NCI-H510A treated with DMSO at 0.1 percent for 48 hours (cell line): Measurements from ENCODE around the gene ACTL6B.
A peak's percentile ranks its signal among the peaks of the same experiment; 100 is the strongest.

Experiments
- DNase-seq: peaks from one replicate; lab custom pipeline; 2025; lab: John Stamatoyannopoulos, UW

The ACTL6B gene

DNA sequence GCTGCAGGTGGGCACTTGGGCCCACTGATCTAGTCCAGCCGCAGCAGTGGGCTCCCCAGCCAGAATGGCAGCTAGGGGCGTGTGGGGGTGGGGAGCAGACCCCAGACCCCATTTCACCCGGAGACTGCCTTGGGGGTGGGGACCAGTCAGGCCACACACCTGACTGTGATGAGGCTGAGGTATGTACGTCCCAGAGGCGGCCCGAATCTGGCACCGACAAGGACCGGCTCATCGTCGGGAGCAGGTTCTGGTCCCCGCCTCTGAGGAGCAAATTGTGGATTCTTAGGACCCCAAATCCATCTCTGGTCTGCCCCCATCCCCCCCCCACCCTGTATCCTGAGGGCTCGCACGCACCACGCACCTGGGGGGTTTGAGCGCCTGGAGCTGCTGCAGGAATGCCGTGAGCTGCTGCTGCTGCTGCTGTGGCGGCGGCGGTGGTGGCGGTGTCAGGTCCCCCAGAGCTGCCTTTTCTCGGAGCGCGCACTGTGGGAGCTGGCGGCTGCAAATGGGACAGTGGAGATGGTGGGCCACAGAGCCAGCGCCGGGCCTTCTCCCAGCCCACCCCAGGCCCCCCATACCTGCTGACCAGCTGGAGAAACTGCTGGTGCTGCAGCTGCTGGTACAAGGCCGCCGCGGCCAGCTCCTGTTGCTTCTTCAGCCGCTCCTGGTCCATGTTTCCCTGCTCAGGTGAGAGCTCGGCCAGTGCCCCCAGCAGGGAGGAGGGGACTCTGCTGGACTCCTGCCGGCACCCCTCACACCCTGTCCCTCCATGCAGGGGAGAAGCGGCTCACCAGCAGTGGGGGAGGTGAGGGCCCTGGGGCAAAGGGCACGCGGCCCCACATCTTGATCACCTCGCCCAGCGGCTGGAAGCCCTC, 27.6 kb upstream of the ACTL6B start:
- no peak for DNase-seq

DNA sequence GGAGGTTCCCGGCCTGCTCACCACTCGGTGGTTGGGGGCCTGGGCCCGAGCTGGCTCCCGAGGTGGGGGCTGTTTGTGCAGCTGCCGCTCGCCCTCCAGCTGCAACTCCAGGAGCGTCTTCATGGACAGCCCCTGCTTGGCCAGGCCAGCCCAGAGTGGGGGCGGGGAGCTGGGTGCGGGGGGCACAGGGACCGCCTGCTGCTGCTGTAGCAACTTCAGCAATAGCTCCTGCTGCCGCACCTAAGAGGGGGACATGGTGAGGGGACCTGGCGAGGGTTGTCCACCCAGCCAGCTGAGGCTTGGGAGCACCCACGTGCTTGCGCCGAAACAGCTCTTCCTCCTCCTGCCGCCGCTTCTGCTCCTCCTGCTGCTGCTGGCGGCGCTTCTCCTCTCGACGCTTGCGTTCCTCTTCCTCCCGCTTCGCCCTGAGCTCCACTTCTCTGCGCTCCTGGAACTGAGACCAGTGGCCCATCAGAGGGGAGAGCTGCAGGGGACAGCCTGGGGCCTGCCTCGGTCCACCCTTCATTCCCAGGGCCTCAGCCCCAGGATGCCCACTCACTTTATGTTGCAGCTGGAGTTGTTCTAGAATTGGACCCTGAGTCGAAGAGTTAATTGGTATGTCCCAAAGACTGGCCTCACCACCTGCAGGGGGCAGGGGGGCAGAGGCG, 26.9 kb upstream of the ACTL6B start:
- DNase-seq, result no peak

DNA sequence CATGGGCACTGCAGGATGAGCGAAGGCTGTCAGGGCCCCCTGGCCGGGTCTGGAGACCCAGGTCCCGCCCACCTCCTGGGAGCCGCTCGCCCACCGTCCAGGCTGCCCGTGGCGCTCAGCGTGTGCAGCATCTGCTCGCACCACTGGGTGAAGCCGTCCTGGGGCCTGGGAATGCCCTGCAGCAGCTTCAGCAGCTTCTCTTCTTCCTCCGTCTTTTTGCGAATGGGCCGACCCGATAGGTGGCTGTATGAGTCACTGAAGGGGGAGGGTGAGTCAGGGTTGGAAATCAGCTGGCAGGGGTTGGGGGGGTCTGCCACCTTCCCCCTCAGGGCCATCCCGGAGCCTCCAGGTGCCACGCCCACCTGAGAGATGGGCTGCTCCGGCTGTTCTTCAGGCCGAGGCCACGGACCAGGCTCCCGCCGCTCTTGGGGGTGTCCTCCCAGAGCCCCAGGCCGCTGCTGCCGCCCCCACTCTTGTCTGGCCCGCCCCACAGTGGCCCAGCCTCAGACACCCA, 26.0 kb upstream of the ACTL6B start:
- no peak for DNase-seq

DNA sequence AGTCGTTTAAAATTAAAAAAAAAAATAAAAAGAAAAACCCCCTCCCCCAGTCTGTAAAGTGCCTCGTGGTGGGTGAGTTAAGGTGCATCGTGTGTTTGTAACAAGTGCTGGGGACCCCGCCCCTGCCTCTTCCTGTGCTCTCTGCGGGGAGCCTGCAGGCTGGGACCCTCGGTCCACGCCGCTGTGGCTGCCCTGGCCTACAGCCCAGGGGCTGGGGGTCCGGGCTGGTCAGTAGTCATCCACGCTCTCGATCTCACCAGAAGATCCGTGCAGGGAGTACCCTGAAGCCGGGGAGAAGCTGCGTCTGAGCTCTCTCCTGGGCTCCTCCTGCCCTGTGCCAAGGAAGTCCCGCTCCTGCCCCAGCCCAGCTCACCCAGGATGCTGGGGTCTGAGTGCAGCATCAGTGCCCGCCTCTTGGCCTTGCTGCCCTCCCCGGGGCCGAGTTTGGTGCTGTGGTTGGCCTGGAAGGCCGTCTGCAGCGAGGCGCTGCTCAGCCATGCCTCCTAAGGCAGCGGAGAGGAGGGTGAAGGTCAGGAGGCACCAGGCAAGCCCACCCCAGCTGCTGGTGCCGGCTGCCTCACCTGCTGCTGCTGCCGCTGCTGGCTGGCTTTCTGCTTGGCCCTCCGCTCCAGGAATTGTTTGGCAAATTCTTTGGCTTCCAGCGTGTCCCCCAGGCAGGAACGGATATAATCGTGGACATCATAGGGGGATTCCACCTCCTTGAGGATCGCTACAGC, 25.4 kb upstream of the ACTL6B start:
- no peak for DNase-seq

DNA sequence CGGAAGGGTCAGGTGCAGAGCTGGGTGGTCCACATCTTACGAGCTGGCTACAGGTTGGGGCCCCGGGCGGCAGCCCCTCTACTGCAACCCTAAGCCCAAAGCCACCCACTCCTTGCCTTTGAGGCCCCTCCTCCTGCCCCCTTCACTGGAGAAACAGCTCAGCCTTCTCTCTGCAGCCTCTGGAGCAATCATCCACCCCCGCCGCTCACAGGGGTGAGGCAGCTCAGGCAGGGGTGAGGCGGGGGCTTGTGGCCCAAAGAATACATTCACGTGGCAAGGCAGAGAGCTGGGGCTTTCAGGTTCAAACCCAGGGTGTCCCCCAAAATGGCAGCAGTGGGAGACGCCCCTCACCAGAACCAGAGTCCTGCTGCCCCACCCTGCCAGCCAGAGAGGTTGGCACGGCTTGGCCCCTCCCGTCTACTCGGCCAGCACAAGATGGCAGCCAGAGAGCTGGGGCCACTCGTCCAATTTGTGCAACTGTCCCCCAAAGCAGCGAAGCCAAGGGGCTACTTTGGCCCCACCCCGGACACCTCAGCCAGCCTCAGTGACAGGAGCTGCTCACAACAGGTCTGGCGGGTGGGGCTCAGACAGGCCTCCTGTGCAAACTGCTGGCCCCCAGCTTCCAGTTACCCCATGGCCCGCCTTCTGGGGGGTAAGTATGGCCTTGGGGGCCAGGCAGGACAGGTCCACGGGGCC, 24.5 kb upstream of the ACTL6B start:
- no peak for DNase-seq

DNA sequence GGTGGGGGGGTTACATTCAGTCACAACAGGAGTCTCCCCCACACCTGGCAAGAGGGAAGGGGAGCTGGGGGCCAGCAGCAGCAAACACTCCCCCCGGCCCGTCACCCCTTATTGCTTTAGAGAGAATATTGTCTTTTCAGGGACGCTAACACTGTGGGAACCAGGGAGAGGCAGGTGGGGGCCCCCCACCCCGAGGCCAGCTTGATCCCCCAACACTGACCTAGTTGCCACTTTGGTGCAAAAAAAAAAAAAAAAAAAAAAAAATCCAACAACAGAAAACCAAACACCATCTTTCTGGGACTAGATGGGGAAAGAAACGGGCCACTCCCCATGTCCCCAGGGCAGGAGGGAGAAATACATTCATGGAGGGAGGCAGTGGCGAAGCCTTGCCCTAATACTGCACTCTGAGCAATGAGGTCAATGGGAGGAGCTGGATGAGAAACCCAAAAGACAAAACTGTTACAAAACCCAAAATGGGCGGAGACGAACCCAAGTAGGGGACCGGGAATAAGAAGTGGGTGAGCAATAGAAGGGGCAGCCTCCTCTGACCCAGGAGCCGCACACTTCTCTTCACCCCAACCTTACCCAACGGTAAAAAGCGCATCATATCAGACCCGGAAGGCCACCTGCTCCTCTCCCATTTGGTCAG, 23.8 kb upstream of the ACTL6B start:
- no peak for DNase-seq

DNA sequence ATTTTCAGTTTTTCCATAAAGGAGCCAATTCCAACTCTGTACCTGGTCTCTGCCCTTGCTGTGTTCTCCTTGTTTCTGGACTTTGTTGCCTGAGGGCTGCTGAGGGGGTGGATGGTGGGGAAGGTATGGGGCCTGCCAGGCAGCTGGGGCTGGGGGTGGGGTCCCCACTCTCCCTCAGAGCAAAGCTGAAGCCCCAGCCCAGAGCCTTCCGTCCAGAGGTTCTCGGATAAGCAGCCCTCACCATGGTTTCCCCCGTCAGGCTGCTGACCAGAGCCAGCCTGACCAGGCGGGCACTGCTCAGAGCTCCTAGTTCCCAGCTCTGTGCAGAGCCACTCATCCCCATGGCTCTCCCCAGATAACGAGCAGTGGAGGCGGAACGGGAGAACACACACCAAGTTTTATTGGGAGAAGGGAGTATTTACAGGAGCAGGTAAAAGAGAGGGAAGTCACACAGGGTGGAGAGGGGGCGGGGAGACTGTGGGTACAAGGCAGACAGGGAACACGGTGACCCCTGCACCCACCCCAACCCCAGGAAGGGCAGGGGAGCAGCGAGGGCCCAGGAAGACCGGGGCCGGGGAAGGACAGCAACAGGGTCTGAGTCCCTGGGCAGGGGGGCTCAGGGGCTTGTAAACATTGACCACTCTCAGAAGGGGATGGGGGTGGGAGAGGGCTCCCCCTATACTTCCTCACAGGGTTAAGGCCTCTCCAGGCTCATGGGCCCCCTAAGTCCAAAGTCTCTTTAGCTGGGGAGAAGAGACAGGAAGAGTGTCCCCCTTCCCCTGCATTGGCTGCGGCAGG, 23.1 kb upstream of the ACTL6B start:
- DNase-seq, result no peak

DNA sequence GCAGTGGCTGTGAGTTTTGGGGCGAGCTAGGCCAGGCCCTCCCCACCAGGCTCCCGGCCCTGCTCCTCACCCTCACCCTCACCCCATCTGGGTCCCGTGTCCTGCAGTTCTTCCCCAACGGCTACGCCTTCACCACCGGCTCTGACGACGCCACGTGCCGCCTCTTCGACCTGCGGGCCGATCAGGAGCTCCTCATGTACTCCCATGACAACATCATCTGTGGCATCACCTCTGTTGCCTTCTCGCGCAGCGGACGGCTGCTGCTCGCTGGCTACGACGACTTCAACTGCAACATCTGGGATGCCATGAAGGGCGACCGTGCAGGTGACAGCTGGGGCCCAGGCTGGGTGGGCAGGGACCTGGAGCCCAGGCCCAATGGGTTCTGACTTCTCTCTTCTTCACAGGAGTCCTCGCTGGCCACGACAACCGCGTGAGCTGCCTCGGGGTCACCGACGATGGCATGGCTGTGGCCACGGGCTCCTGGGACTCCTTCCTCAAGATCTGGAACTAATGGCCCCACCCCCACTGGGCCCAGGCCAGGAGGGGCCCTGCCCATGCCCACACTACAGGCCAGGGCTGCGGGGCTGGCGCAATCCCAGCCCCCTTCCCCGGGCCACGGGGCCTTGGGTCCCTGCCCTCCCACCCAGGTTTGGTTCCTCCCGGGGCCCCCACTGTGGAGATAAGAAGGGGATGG, 22.2 kb upstream of the ACTL6B start:
- no peak for DNase-seq

DNA sequence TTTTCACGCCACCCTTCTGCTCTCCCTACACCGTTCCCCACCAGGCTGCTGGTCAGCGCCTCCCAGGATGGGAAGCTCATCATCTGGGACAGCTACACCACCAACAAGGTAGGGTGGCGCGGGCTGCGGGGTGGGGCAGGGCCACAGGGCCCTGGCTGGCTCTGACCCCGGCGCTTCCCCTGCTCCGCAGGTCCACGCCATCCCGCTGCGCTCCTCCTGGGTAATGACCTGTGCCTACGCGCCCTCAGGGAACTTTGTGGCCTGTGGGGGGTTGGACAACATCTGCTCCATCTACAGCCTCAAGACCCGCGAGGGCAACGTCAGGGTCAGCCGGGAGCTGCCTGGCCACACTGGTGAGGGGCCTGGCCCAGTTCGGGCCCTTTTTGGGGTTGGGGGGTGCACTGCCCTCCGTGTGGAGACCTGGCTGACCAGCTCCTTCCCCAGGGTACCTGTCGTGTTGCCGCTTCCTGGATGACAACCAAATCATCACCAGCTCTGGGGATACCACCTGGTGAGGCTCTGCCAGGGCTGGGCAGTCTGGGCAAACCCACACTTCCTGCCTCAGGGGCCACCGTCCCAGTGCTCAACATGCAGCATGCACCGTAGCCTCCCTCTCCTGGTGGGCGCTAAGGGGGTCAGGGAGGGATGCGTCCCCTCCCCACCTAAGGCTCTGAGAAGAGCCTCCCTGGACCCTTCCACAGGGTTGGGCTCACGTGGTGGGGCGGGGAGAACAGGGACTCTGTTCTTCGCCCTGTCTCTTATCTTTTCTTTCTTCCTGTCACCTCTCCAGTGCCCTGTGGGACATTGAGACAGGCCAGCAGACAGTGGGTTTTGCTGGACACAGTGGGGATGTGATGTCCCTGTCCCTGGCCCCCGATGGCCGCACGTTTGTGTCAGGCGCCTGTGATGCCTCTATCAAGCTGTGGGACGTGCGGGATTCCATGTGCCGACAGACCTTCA, 21.3 kb upstream of the ACTL6B start:
- no peak for DNase-seq

DNA sequence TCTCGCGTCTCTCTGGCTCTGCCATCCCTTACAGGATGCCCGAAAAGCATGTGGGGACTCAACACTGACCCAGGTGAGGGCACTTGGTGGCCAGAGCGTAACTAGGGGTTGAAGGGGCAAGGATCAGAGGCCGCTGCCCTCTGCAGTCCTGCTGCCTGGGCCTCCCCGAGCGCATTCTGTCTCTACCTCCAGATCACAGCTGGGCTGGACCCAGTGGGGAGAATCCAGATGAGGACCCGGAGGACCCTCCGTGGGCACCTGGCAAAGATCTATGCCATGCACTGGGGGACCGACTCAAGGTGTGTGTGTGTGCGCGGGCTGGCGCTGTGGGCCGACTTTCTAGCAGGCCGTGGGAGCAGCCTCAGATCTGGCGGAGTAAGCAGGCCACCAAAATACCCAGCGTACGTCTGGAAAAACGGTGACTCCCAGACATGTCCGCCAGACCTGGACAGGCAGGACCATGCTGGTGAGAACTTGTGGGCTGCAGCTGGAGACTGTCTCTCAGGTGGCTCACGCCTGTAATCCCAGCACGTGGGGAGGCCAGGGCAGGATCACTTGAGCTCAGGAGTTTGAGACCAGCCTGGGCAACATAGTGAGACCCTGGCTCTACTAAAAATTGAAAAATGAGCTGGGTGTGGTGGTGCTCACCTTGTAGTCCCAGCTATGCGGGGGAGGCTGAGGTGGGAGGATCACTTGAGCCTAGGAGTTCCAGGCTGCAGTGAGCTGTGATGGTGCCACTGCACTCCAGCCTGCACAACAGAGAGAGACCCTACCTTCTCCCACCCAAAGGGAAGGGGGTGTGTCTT, 20.5 kb upstream of the ACTL6B start:
- DNase-seq, result no peak

DNA sequence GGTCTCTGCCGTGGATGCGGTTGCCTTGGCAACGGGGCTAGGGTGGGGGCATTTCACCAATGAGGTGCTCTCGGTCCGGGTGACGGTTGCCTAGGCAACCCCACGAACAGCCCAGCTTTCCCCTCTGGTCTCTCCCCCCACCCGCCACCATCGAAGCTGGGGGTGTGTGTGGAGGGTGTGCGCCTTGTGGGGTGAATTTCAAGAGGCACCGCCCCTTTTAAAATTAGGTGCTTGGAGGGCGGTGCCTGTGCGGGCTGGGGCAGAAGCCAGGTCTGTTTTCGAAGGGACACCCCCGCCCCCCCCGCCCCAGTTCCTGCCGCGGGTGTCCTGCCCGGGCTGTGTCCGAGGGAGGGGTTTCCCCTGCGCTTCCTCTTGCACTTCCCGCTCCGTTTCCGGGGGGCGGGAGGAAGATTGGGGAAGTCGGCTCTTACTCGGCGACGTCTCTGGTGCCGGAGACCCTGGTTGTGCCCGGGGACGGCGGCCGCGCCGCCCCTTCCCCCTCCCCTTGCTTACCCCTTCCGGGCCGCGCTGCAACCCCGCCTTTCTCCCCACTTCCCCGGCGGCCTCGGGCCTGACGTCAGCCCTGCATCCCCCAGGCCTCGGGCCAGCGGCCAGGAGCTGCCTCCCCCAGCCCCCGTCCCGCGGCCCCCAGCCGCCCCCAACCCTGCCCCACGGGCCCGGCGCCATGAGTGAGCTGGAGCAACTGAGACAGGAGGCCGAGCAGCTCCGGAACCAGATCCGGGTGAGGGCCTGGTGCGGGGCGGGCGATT, 19.5 kb upstream of the ACTL6B start:
- DNase-seq, result no peak

DNA sequence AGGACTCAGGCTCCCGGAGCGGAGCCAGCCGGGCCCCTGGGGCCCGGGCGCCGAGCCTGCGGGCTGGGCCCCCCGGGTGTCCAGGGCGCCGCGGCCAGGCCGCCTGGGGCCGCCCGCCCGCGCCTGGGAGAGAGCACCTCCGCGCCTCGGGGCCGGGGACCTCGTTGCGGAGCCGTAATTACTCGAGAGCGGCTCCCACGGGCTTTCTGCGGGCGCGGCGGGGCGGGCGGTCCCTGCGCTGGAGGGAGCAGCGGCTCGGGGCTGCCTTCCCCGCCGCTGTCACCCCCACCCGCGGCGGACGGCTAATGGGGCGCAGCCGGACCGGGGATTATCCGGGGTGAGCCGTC, 18.8 kb upstream of the ACTL6B start:
- no peak for DNase-seq

DNA sequence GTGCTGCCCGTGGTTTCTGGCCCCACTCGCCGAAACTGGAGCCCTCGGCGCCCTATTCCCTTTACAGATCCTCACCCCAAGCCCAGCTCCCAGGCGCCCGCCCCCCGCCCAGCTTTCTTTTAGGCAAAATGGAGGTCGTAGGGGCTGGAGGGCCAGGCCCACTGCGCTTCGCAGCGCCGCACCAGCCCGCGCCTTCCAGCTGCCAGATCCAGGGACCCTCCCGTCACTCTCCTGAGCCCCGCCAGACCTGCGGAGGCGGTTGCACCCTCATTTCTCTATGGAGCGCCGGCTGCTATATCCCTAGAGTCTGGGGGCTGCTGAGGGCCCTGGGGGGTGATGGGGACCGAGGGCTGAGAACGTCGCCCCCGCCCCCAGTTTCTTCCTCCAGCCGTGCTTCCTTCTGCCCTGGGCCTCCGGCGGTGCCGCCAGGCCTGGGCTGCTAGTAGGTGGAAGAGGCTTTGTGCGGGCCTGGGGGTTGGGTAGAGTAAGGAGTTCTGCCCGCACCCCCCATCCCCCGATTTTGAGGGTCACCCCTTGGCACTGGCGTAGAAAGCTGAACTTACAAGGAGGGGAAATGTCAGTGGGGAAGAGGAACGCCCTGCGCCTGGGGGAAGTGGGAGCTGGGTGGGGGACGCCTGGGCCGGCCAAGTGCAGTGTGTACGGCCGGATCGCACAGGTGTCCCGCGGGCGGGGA, 18.3 kb upstream of the ACTL6B start:
- DNase-seq, result no peak

DNA sequence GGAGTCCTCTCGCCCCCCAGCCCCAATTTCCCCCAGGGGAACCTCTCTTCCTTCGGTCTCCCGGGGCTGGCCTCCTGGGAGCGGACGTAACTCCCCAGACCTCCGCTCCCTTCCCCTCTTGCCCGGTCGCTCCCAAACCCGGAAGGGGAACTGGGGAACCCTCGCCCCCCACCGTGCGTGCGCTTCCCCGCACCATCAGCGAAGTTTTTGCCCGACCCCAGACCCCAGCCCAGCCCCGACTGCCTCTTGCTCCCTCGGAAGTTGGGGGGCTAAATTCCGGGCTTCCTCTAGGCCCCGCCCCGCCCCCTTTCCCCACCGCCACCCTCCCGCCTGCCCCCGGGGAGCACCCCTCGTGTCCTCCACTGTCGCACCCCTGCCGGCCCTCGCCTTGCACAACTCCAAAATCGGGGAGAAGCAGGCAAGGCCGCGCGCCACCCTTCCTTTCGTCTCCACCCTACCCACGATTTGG, 17.7 kb upstream of the ACTL6B start:
- no peak for DNase-seq

DNA sequence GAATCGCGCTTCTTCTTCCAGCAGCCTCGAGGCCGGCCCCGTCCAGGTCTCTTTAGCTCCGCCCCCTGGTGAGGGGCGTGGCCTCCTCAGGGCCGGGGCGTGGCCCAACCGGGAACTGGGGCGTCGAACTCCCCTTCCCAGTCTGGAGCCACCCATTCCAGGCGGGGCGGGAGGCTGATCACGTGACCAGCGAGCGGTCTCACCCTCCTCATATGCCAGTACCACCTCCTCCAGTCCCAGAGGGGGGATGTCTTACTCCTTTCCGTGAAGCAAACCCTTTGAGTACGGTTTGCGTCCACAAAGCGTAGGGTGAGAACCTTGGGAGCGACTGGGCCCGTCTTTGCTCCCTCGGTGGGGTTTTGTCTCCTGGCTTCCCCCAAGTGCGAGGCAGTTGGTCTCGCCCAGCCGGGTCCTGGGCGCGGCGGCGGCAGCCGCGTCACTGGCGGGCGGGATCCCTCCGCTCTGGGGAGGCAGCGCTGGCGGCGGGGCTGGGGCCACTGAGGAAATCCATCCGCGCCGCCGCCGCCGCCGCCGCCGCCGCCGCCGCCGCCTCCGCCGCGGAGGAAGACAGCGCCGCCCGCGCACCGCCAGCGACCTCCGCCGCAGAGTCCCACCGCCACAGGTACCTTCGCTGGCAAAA, 17.2 kb upstream of the ACTL6B start, which contains the start of gene GNB2:
TSS of gene GNB2 (plus strand) at position 439 of the 640 bp plus-strand sequence. CDS start 2,526 bp downstream, outside the sequence.
- DNase-seq, result peak; percentile 78
